Stimulated activated CD4-positive, alpha-beta T cell treated with anti-CD3 and anti-CD28 coated beads, Interleukin-2, amount 100 ng/mL, for 4 hours (primary cell): ENCODE results near the gene CKMT2.

Experiments
- DNase-seq: peaks from one replicate; pipeline ENCODE4 v3.0.0-alpha.2; 2020; ENCODE audit warnings: low read depth

The CKMT2 gene

DNA sequence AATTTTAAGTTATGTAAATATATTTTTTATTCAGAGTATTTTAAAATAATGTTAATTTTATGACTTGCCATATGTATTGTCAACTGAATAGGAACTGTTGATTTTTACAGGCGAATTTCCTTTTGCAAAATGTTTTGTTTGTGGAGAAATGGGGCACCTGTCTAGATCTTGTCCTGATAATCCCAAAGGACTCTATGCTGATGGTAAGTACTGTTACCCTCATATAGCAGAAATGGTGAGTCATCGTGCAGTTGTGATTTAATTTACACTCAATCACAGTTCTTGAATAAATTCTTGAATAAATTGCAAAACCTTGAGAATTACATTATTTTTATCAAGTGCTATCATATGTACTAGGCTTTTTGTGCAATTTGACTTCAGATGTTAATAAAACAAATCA, 75.7 kb downstream of the CKMT2 start:
- no peak for DNase-seq

DNA sequence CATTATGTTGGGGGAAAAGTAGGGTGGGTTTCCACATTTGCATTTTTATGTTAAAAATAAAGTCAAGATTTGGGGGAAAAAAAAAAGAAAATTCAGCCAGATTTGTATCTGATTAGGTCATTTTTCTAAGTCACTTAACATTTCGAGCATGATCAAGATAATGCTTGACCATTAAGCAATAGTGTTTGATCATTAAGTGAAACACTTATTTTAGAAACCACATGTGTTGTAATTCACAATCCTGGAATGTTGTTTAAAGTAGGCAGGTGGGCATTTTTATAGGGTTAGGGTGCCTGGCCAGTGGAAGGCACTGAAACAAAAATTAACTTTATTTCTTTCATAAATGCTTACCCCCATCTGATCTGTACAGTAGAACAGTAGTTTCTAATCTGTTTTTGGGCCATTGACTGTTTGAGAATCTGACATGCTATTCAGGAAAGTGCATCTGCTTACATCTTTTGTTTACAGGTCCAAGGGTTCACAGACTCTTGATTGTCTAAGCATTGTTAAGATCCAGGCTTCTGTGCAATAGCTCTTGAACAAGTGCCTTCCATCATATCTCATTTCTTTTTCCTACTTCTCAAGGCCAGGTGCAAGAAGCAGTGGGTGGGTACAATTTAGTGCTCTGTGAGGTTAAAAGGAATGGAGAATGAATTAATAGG, 77.4 kb downstream of the CKMT2 start:
- DNase-seq: no peak

DNA sequence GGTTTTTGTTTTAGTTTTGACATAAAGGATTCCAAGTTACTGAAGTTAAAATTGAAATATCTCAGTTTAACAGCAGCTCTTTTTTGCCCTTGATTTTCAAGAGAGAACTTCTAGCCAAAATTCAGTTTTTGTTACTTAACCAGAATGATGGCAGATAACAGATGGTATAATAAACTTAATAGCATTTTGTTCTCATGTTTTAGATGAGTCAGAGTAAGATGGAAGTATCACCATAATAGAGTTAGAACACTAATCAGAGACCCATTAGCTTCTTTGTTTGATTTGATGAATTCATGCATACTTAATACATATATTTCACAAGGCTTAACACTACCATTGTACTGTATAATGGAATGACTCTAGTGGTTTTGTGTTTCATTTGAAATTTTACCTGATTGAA, 80.2 kb downstream of the CKMT2 start:
- no peak for DNase-seq

DNA sequence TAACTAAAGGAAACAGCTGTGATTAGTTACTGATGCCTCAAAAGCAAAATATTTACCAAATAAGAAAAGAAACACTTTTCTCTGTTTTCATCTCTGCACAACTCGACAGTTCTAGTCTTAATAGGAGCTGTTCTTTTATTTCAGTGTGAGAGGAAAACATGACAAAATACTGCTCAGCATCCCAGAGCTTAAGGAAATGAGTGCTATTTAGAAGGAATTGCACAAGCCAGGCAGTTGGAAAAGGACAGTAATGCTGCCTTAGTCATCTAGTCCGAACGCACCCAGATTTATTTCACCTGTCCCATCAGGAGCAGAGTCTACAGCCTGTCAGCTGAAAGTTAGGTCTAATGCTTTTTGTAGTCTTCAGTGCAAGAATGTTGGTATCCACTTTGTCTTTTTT, 80.6 kb downstream of the CKMT2 start:
- no peak for DNase-seq

DNA sequence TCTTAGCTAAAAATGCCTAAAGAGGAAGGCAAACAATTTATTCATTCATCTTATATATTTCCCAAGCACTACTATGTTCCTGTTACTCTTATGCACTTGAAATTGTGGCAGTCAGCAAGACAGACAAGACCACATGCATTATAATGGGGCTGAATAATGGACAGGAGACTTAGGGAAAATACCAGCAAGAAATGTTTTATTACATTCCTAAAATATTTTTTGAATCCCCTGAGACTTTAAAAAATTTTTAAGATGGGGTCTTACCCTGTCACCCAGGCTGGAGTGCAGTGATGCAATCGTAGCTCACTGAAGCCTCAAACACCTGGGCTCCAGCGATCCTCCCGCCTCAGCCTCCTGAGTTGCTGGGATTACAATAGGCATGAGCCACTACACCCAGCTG, 81.5 kb downstream of the CKMT2 start:
- DNase-seq: no peak

DNA sequence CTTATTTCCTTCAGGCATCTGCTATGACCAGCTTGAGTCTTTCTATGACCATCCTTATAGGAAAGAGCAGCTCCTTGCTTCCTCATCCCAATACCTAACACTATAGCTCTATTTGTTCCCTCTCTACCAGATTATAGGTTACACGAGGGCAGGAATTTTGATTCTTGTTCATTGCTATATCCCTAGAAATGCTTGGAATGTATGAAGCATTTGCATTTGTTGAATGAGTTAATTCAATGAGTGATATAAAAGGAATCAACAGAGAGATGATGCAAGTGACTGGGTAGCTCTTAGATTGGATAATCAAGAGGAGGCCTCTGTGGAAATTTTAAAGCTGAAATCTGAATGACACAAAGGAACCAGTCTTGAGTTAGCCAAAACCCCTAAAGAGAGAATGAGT, 82.2 kb downstream of the CKMT2 start:
- DNase-seq: no peak

DNA sequence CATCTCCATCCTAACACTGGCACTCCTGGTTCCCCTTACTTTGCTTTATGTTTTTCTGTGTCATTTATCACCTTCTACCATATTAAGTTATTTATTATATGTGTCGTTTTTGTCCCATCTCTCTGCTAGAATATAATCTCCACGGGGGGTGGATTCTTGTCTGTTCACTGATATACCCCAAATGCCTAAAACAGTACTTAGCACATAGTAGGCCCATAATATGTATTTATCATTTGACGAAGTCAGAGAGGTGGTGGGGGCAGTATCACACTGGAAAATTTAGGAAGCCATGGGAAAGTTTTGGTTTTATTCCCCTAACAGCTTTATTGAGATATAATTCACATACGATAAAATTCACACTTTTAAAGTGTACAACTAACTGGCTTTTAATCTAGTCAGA, 82.7 kb downstream of the CKMT2 start:
- no peak for DNase-seq
